Measurements from ENCODE around the gene FOSB.

Gene FOSB

GRCh38 chr19:45420356-45420755 lies 47.4 kb upstream of the FOSB start:
- H3K36me3 ChIP-seq (replicated peaks; ENCODE audit: low read depth, low read length), result peaks cover 35% of the 10 kb centered on the region
- H3K4me2 ChIP-seq (ENCODE audit: low read length), result peak overlapping the region; percentile 73
- peak overlapping the region; percentile 58; the same call in 1 of the 2 replicates for H3K9ac ChIP-seq (ENCODE audit: low read length)
- no peaks in the 10 kb centered on the region for H3K9me3 ChIP-seq (ENCODE audit: insufficient read depth, low read length)
- TF ChIP-seq CTCF (IDR thresholded peaks at IDR 0.05; ENCODE audit: low read depth, low read length), result no peak
- TF ChIP-seq EZH2phosphoT487 (IDR thresholded peaks at IDR 0.05; ENCODE audit: low read depth), result no peak
- no peak overlapping the region for H2AFZ ChIP-seq (ENCODE audit: low read depth, low read length)
- H3K4me1 ChIP-seq (ENCODE audit: low read length), result peaks cover 27% of the 10 kb centered on the region
- peaks cover 17% of the 10 kb centered on the region for H3K79me2 ChIP-seq (ENCODE audit: low read length)
- no peaks in the 10 kb centered on the region for H3K27me3 ChIP-seq (ENCODE audit: low read depth, low read length)
- peak overlapping the region; percentile 78 for H3K27ac ChIP-seq (ENCODE audit: low read length)
- H4K20me1 ChIP-seq (ENCODE audit: insufficient read depth, low read length), result no peaks in the 10 kb centered on the region
- peak overlapping the region; percentile 48; the same call in 1 of the 2 replicates for H3K4me3 ChIP-seq (ENCODE audit: low read length)

GRCh38 chr19:45420871-45421270 lies 46.9 kb upstream of the FOSB start:
- H3K4me2 ChIP-seq (ENCODE audit: low read length), result no peak overlapping the region
- TF ChIP-seq CTCF (IDR thresholded peaks at IDR 0.05; ENCODE audit: low read depth, low read length) (no peak), EZH2phosphoT487 (IDR thresholded peaks at IDR 0.05; ENCODE audit: low read depth) (no peak)
- H3K4me1 ChIP-seq (ENCODE audit: low read length), result peaks cover 32% of the 10 kb centered on the region
- H3K27ac ChIP-seq (ENCODE audit: low read length), result no peak overlapping the region
- no peaks in the 10 kb centered on the region for H3K27me3 ChIP-seq (ENCODE audit: low read depth, low read length)
- H3K9ac ChIP-seq (ENCODE audit: low read length), result no peak overlapping the region
- H3K9me3 ChIP-seq (ENCODE audit: insufficient read depth, low read length), result no peaks in the 10 kb centered on the region
- no peaks in the 10 kb centered on the region for H4K20me1 ChIP-seq (ENCODE audit: insufficient read depth, low read length)
- peaks cover 31% of the 10 kb centered on the region for H3K36me3 ChIP-seq (replicated peaks; ENCODE audit: low read depth, low read length)
- peaks cover 17% of the 10 kb centered on the region for H3K79me2 ChIP-seq (ENCODE audit: low read length)
- H2AFZ ChIP-seq (ENCODE audit: low read depth, low read length), result no peak overlapping the region
- no peak overlapping the region for H3K4me3 ChIP-seq (ENCODE audit: low read length)

- Histone ChIP-seq H3K27ac (ENCODE audit: low read length) (no peak overlapping the region), H3K9me3 (ENCODE audit: insufficient read depth, low read length) (no peaks in the 10 kb centered on the region), H3K36me3 (replicated peaks; ENCODE audit: low read depth, low read length) (peaks cover 20% of the 10 kb centered on the region), H3K27me3 (ENCODE audit: low read depth, low read length) (no peaks in the 10 kb centered on the region), H3K79me2 (ENCODE audit: low read length) (peaks cover 17% of the 10 kb centered on the region), H3K4me2 (ENCODE audit: low read length) (no peak overlapping the region), H4K20me1 (ENCODE audit: insufficient read depth, low read length) (no peaks in the 10 kb centered on the region), H3K9ac (ENCODE audit: low read length) (no peak overlapping the region), H3K4me3 (ENCODE audit: low read length) (no peak overlapping the region), H2AFZ (ENCODE audit: low read depth, low read length) (no peak overlapping the region), H3K4me1 (ENCODE audit: low read length) (peaks cover 32% of the 10 kb centered on the region)
- TF ChIP-seq CTCF (IDR thresholded peaks at IDR 0.05; ENCODE audit: low read depth, low read length) (no peak), EZH2phosphoT487 (IDR thresholded peaks at IDR 0.05; ENCODE audit: low read depth) (no peak)
Observed at GRCh38 chr19:45421947-45422498, 45.8 kb upstream of the FOSB start.

DNA sequence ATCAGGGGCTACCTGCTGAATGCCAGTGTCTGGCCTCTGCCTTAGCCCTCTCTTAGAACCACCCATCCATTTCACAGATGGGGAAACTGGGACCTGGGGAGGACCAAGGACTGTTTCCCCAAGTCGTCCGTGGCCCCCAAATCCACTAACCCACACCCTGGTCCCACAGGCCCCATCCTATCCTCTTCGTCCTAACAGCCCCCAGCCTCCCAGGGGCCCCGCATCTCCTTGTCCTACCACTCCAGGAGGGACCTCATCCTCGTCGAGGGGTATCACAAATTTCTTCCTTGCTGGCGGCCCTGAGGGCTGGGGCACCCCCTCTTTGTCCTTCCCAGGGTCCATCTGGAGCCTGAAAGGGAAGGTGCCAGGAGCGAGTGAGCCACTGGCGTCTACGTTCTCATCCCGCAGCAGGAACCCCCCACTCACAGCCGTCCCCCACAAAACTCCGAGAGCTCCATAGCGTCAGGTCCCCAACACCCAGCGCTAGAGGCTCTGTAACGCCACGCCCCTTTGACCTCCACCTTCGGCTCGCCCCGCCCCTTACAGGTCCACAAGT lies 44.7 kb upstream of the FOSB start:
- Histone ChIP-seq H3K9ac (ENCODE audit: low read length) (peak overlapping the region; percentile 90), H3K36me3 (replicated peaks; ENCODE audit: low read depth, low read length) (peaks cover 16% of the 10 kb centered on the region), H3K4me3 (ENCODE audit: low read length) (peak overlapping the region; percentile 77), H2AFZ (ENCODE audit: low read depth, low read length) (no peak overlapping the region), H3K27ac (ENCODE audit: low read length) (peak overlapping the region; percentile 78), H4K20me1 (ENCODE audit: insufficient read depth, low read length) (no peaks in the 10 kb centered on the region), H3K27me3 (ENCODE audit: low read depth, low read length) (no peaks in the 10 kb centered on the region), H3K79me2 (ENCODE audit: low read length) (peaks cover 17% of the 10 kb centered on the region), H3K9me3 (ENCODE audit: insufficient read depth, low read length) (no peaks in the 10 kb centered on the region), H3K4me2 (ENCODE audit: low read length) (peak overlapping the region; percentile 80), H3K4me1 (ENCODE audit: low read length) (peaks cover 34% of the 10 kb centered on the region)
- TF ChIP-seq CTCF (IDR thresholded peaks at IDR 0.05; ENCODE audit: low read depth, low read length) (no peak), EZH2phosphoT487 (IDR thresholded peaks at IDR 0.05; ENCODE audit: low read depth) (no peak)

Data from OCI-LY3 (cell line).